Left lung (tissue), 10 donors: ENCODE measurements around the gene HPN. TPM values are rescaled to one million over a fixed set of nuclear protein-coding genes. Genes with fewer than 3 reads are reported as not detected.
A peak's percentile ranks its signal among the peaks of the same experiment; 100 is the strongest.

Experiments used
- ATAC-seq: fragments of 200-7000 bp; cut with Tn5 transposase; one replicate; pipeline ENCODE4 v1.9.1; 2020; ENCODE audit warnings: moderate library complexity
- DNase-seq, 4 donors: peaks; one replicate each; pipeline ENCODE4 v3.0.0-alpha.2; 2013 to 2020
- H3K27ac ChIP-seq, 2 donors: fragments of 200-600 bp; sonication (generic) in 1 of 2; one replicate each; pipeline versions ENCODE4 v1.5.0 to v1.8.0; 2020 to 2021
- H3K27me3 ChIP-seq, 2 donors: fragments of 200-600 bp; sonication (generic) in 1 of 2; one replicate each; pipeline versions ENCODE4 v1.5.0 to v1.8.0; 2020 to 2021
- H3K36me3 ChIP-seq, 2 donors: fragments of 200-600 bp; sonication (generic) in 1 of 2; one replicate each; pipeline versions ENCODE4 v1.5.0 to v1.8.0; 2020 to 2021
- H3K4me1 ChIP-seq, 2 donors: fragments of 200-600 bp; one replicate each; pipeline ENCODE4 v1.8.0; 2021
- H3K4me3 ChIP-seq, 2 donors: fragments of 200-600 bp; sonication (generic) in 1 of 2; one replicate each; pipeline versions ENCODE4 v1.5.0 to v1.8.0; 2020 to 2021; ENCODE audit warnings: mild to moderate bottlenecking in 1 of 2
- H3K9me3 ChIP-seq, 2 donors: fragments of 200-600 bp; sonication (generic) in 1 of 2; one replicate each; pipeline versions ENCODE4 v1.5.0 to v1.8.0; 2020 to 2021
- intact Hi-C, 2 donors: fragments of 100-400 bp; cut with DNase I; formaldehyde crosslinking; loops; one replicate each; pipeline versions ENCODE4 v1.11.2 to v1.14.2; 2022
- polyA plus RNA-seq, 6 donors: library from polyadenylated mRNA; unstranded; fragments of 120-200 nt; gene quantifications; one replicate each; pipeline ENCODE4 v1.2.1, GENCODE V29; 2013; ENCODE audit not compliant: insufficient read length in 6 of 6
- total RNA-seq, 2 donors: library from RNA; stranded (reverse); fragmentation: NEBNext Ultra II Directional; extraction: Animal tissue kit (Norgen Biotek cat#: 25700); gene quantifications; one replicate each; pipeline ENCODE4 v1.2.1, GENCODE V29; 2021
- TF ChIP-seq, protein P1 (sequence below), 2 donors: fragments of 200-600 bp; sonication (generic) in 1 of 2; IDR thresholded peaks; one replicate each; pipeline versions ENCODE4 v1.5.0 to v1.8.0; 2021; ENCODE audit warnings: antibody characterized with exemption in 2 of 2
- donor health status: DM: no; HTN: yes; CAD: no.
- donor health status: DM: no; HTN: no; CAD: no.

Gene HPN
- total and polyA plus RNA-seq, 8 donors: 16.8 to 44.7 (median 32.2) TPM

DNA sequence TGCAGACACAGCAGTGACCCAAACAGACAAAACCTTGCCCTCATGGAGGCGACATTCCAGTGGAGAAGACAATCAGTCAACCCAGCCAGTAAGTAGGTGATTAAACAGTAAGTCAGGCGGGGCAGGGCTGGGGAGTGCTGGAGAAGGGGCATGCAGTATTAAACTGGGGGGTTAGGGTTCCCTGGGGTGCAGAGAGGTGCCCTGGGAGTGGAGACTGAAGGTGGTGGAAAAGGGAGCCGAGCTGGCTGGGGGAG, 42.9 kb downstream of the HPN start:
- TF ChIP-seq, protein P1, sequence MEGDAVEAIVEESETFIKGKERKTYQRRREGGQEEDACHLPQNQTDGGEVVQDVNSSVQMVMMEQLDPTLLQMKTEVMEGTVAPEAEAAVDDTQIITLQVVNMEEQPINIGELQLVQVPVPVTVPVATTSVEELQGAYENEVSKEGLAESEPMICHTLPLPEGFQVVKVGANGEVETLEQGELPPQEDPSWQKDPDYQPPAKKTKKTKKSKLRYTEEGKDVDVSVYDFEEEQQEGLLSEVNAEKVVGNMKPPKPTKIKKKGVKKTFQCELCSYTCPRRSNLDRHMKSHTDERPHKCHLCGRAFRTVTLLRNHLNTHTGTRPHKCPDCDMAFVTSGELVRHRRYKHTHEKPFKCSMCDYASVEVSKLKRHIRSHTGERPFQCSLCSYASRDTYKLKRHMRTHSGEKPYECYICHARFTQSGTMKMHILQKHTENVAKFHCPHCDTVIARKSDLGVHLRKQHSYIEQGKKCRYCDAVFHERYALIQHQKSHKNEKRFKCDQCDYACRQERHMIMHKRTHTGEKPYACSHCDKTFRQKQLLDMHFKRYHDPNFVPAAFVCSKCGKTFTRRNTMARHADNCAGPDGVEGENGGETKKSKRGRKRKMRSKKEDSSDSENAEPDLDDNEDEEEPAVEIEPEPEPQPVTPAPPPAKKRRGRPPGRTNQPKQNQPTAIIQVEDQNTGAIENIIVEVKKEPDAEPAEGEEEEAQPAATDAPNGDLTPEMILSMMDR (IDR thresholded peaks at IDR 0.05): no peak
- no peak overlapping the region for H3K27ac ChIP-seq
- no peaks in the 10 kb centered on the region for H3K36me3 ChIP-seq
- DNase-seq (peak in 1 of 4 donors; percentile 49), ATAC-seq (no peak)
- no peaks in the 10 kb centered on the region for H3K27me3 ChIP-seq
- no peaks in the 10 kb centered on the region for H3K9me3 ChIP-seq
- intact Hi-C loops: no loop called here
- H3K4me3 ChIP-seq: no peak overlapping the region
- H3K4me1 ChIP-seq: no peaks in the 10 kb centered on the region

DNA sequence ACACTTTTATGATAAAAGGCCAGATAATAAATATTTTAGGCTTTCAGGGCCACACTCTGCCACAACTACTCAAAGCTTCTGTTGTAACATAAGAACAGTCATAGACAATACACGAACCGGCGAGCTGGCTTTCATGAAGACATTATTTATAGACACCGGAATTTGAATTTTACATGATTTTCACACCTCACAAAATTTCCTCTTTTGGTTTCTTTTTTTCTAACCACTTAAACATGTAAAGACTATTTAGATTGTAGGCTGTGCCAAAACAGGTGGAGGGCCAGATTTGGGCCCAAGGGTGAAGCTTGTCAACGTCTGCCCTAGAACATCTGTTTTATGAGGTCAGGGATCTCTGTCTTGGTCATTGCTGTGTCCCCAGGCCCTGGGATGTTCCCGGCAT, 44.4 kb downstream of the HPN start:
- Histone ChIP-seq H3K9me3 (no peaks in the 10 kb centered on the region), H3K36me3 (no peaks in the 10 kb centered on the region), H3K27me3 (peaks cover 0 to 13% of the 10 kb centered on the region in 2 donors), H3K27ac (no peak overlapping the region), H3K4me3 (no peak overlapping the region), H3K4me1 (peaks cover 0 to 4% of the 10 kb centered on the region in 2 donors)
- intact Hi-C loops: no loop called here
- ATAC-seq (no peak), DNase-seq (peak in 1 of 4 donors; percentile 3)
- TF ChIP-seq, protein P1 (IDR thresholded peaks at IDR 0.05): no peak

DNA sequence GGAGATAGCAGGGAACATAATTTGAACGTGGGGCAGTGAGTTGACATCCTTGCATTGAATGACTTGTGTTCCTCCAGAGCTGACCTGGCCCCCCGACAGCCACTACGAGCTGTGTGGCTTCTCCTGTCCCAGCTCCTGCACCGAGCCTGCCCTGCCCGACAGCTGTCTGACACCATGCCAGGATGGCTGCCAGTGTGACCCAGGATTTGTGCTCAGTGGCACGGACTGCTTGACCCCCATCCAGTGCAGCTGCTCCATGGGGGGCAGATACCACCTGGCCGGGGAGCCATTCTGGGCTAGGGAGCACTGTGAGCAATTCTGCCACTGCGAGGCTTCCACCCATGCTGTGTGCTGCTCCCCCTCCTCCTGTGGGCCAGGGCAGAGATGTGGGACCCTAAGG, 44.9 kb downstream of the HPN start:
- Histone ChIP-seq H3K27ac (no peak overlapping the region), H3K4me3 (no peak overlapping the region), H3K36me3 (no peaks in the 10 kb centered on the region), H3K4me1 (peaks cover 0 to 4% of the 10 kb centered on the region in 2 donors), H3K9me3 (no peaks in the 10 kb centered on the region), H3K27me3 (peaks cover 0 to 18% of the 10 kb centered on the region in 2 donors)
- DNase-seq (no peak), ATAC-seq (no peak)
- intact Hi-C loops: no loop called here
- TF ChIP-seq, protein P1 (IDR thresholded peaks at IDR 0.05): no peak

DNA sequence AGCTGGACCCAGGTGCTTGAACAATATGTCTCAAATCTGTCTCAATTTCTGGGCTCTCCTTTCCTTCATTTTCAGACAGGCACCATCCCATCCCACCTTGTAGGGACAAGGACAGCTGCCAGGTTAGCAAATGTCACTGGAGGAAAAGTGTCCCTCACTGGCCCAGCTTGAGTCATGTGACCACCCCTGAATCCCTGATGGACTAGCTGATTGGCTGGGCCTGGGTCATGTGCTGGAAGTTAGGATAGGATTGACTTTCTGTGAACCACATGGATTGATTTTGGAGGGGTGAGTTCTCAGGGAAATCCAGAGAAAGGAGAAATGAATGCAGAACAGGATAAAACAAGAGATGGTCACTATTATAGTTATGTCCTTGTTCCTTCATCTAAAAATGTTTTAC, 45.9 kb downstream of the HPN start:
- no peak overlapping the region for H3K27ac ChIP-seq
- ATAC-seq (no peak), DNase-seq (peak in 1 of 4 donors; percentile 13)
- no peak overlapping the region for H3K4me3 ChIP-seq
- no peaks in the 10 kb centered on the region for H3K9me3 ChIP-seq
- TF ChIP-seq, protein P1 (IDR thresholded peaks at IDR 0.05): no peak
- H3K36me3 ChIP-seq: no peaks in the 10 kb centered on the region
- H3K27me3 ChIP-seq: peaks cover 0 to 19% of the 10 kb centered on the region in 2 donors
- H3K4me1 ChIP-seq: peaks cover 0 to 4% of the 10 kb centered on the region in 2 donors
- intact Hi-C loops: no loop called here

DNA sequence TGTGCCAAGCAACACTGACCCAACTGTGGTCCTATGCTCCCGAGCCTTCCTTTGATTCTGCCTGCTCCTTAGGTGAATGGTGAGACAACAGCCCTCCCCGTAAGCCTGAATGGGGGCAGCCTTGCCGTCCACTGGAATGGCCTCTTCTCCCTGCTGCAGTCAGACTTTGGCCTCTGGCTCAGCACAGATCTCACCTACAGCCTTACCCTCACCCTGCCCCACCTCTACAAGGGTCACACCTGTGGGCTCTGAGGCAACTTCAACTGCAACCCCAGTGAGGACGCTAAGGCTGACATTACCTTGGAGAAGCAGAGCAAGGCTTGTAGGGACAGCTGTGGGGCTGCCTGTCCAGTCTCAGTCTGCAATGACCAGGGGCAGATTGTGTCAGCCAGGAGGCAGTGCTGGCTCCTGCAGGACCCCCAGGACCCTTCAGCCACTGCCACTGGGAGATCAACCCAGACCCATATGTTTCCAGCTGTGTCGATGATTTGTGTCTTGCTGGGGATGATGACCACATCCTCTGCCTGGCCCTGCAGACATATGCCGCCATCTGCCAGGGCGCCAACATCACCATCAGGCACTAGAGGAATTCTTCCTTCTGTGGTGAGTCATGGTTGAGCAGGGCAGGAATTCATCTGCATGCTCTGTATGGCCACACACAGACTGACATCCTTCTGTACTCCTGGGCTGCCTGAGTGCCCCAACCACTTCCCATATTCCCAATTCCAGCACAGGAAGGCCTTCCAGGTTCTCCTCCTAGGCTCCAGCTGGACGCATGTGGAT, 46.8 kb downstream of the HPN start:
- Histone ChIP-seq H3K27ac (no peak overlapping the region), H3K4me3 (no peak overlapping the region), H3K27me3 (peaks cover 0 to 19% of the 10 kb centered on the region in 2 donors), H3K4me1 (peaks cover 0 to 4% of the 10 kb centered on the region in 2 donors), H3K9me3 (no peaks in the 10 kb centered on the region), H3K36me3 (no peaks in the 10 kb centered on the region)
- no peak for DNase-seq
- no peak for ATAC-seq
- TF ChIP-seq, protein P1 (IDR thresholded peaks at IDR 0.05): no peak
- intact Hi-C loops: no loop called here
